OCI-LY3 (cell line): ENCODE data around the gene DNAI7.

ENCODE experiments used
- CTCF ChIP-seq: fragments of 200-600, 300-600 bp; sonication (generic); IDR thresholded peaks from 2 replicates; pipeline ENCODE4 v1.5.1; 2014; ENCODE audit warnings: antibody characterized with exemption, low read length, low read depth
- EZH2phosphoT487 ChIP-seq: fragments of 200-600 bp; shearing (Covaris generic); IDR thresholded peaks from 2 replicates; pipeline ENCODE4 v1.6.1; 2018; ENCODE audit warnings: antibody characterized with exemption, mixed run types, low read depth

GRCh38 chr12:25072906-25073650 is 121.9 kb downstream of the DNAI7 start:
- TF ChIP-seq EZH2phosphoT487 (no peak), CTCF (no peak)
